Medulla oblongata (tissue), 1 donor: Measurements from ENCODE around the gene CNTRL.
"Not testable (repeated sequence)": the region's sequence is repeated elsewhere in the genome, so short reads cannot be mapped to it uniquely, and the experiment has no call there.

Experiments
- DNase-seq: peaks from one replicate; pipeline ENCODE4 v3.0.0-alpha.2; 2015; ENCODE audit errors: extremely low spot score

The CNTRL gene

GRCh38 chr9:121069396-121069795 lies 5.4 kb upstream of the CNTRL start:
- no peak for DNase-seq

GRCh38 chr9:121071370-121071755 lies 3.4 kb upstream of the CNTRL start:
- DNase-seq: no peak

GRCh38 chr9:121071756-121072421 lies 2.9 kb upstream of the CNTRL start:
- DNase-seq: peak; percentile 13

- DNase-seq: peak; percentile 14
Measured at GRCh38 chr9:121073038-121073437, 1.7 kb upstream of the CNTRL start.

GRCh38 chr9:121075251-121076036 lies 689 bp downstream of the CNTRL start:
- DNase-seq: peak; percentile 60

GRCh38 chr9:121082075-121082474 lies 7.3 kb downstream of the CNTRL start:
- DNase-seq: no peak

GRCh38 chr9:121085661-121086060 lies 10.9 kb downstream of the CNTRL start:
- DNase-seq: no peak

GRCh38 chr9:121088576-121088975 lies 13.8 kb downstream of the CNTRL start:
- DNase-seq: no peak

- not testable (repeated sequence) for DNase-seq
Measured at GRCh38 chr9:121090743-121091142, 16.0 kb downstream of the CNTRL start.

- DNase-seq: no peak
Measured at GRCh38 chr9:121095057-121095456, 20.3 kb downstream of the CNTRL start.

GRCh38 chr9:121098567-121099198 lies 23.9 kb downstream of the CNTRL start:
- peak; percentile 18 for DNase-seq

GRCh38 chr9:121104054-121104453 lies 29.3 kb downstream of the CNTRL start:
- DNase-seq: not testable (repeated sequence)

GRCh38 chr9:121105531-121105930 lies 30.8 kb downstream of the CNTRL start:
- no peak for DNase-seq

GRCh38 chr9:121107029-121107428 lies 32.3 kb downstream of the CNTRL start:
- DNase-seq: no peak

GRCh38 chr9:121107881-121108280 lies 33.1 kb downstream of the CNTRL start:
- DNase-seq: no peak

- DNase-seq: no peak
Measured at GRCh38 chr9:121115466-121115865, 40.7 kb downstream of the CNTRL start.

- no peak for DNase-seq
Measured at GRCh38 chr9:121118266-121118665, 43.5 kb downstream of the CNTRL start.

GRCh38 chr9:121120386-121120785 lies 45.6 kb downstream of the CNTRL start:
- no peak for DNase-seq

- DNase-seq: peak; percentile 96
Measured at GRCh38 chr9:121121582-121122087, 46.9 kb downstream of the CNTRL start.

- peak; percentile 13 for DNase-seq
Measured at GRCh38 chr9:121122246-121123032, 47.7 kb downstream of the CNTRL start.

- no peak for DNase-seq
Measured at GRCh38 chr9:121123816-121124535, 49.2 kb downstream of the CNTRL start.
